GM23338 (cell line): ENCODE data around the gene NEK10.

Experiments
- CREB1 ChIP-seq: fragments of 250-450 bp; sonication (Bioruptor Pico); IDR thresholded peaks from 2 replicates; pipeline ENCODE4 v1.5.0; 2020; ENCODE audit warnings: low read depth, mild to moderate bottlenecking, moderate library complexity
- CTCF ChIP-seq, 2 experiments: fragments of 200-600 bp in 1 of 2; sonication (generic) in 1 of 2; conservative IDR thresholded peaks; 2 replicates each; pipeline versions ENCODE4 v1.5.1 to v1.6.1; 2016 to 2017; ENCODE audit warnings: antibody characterized with exemption in 2 of 2, low read depth in 2 of 2, mild to moderate bottlenecking in 2 of 2, moderate library complexity in 1 of 2
- ETS1 ChIP-seq: IDR thresholded peaks from 2 replicates; pipeline ENCODE4 v1.6.1; 2016; ENCODE audit warnings: antibody characterized with exemption
- EZH2 ChIP-seq: fragments of 200-600 bp; sonication (generic); IDR thresholded peaks from one replicate; pipeline ENCODE4 v1.8.0; 2017; ENCODE audit warnings: antibody characterized with exemption, mild to moderate bottlenecking, low read depth; ENCODE audit not compliant: unreplicated experiment
- EZH2phosphoT487 ChIP-seq: fragments of 200-600 bp; sonication (generic); IDR thresholded peaks from one replicate; pipeline ENCODE4 v1.8.1; 2018; ENCODE audit warnings: antibody characterized with exemption; ENCODE audit not compliant: unreplicated experiment
- JUNB ChIP-seq: IDR thresholded peaks from one replicate; pipeline ENCODE4 v1.6.1; 2016; ENCODE audit warnings: antibody characterized with exemption; ENCODE audit not compliant: unreplicated experiment
- NANOG ChIP-seq: IDR thresholded peaks from 2 replicates; pipeline ENCODE4 v1.6.1; 2016; ENCODE audit warnings: antibody characterized with exemption, borderline replicate concordance
- POLR2AphosphoS5 ChIP-seq: IDR thresholded peaks from 2 replicates; pipeline ENCODE4 v1.6.1; 2016; ENCODE audit warnings: antibody characterized with exemption, low read depth
- REST ChIP-seq: IDR thresholded peaks from one replicate; pipeline ENCODE4 v1.6.1; 2018; ENCODE audit warnings: antibody characterized with exemption; ENCODE audit not compliant: unreplicated experiment
- STAT1 ChIP-seq: IDR thresholded peaks from one replicate; pipeline ENCODE4 v1.6.1; 2016; ENCODE audit warnings: antibody characterized with exemption; ENCODE audit not compliant: unreplicated experiment

GRCh38 chr3:27352047-27352446 is 17.1 kb downstream of the NEK10 start:
- TF ChIP-seq CTCF (conservative IDR thresholded peaks at IDR 0.05; ENCODE audit: low read depth in 2 of 2) (no peak; a peak in 1 of 4 replicates), EZH2phosphoT487 (no peak), EZH2 (no peak), REST (no peak), NANOG (no peak), POLR2AphosphoS5 (no peak), JUNB (no peak), ETS1 (no peak), CREB1 (CRISPR knock-in tag) (no peak), STAT1 (no peak)
